KMS-11 (cell line): ENCODE results near the gene AMOTL1.

Experiments used
- H2AFZ ChIP-seq: fragments of 200-600 bp; sonication (generic); 2 replicates; pipeline ENCODE4 v1.6.1; 2016; ENCODE audit warnings: antibody characterized with exemption, mixed run types, low read depth
- H3K27ac ChIP-seq: fragments of 200-600 bp; sonication (generic); 2 replicates; pipeline ENCODE4 v1.6.1; 2016; ENCODE audit warnings: mild to moderate bottlenecking, mixed run types
- H3K27me3 ChIP-seq: fragments of 200-600 bp; sonication (generic); 2 replicates; pipeline ENCODE4 v1.6.1; 2017; ENCODE audit warnings: mild to moderate bottlenecking, low read depth, mixed run types, moderate library complexity; ENCODE audit not compliant: insufficient read depth
- H3K36me3 ChIP-seq: fragments of 200-600 bp; sonication (generic); 2 replicates; pipeline ENCODE4 v1.6.1; 2017; ENCODE audit warnings: mild to moderate bottlenecking, mixed run types; ENCODE audit not compliant: insufficient read depth
- H3K4me1 ChIP-seq: fragments of 200-600 bp; sonication (generic); 2 replicates; pipeline ENCODE4 v1.6.1; 2016; ENCODE audit warnings: mild to moderate bottlenecking, low read depth, mixed run types; ENCODE audit not compliant: poor library complexity, severe bottlenecking
- H3K4me2 ChIP-seq: fragments of 200-600 bp; sonication (generic); 2 replicates; pipeline ENCODE4 v1.7.0; 2016; ENCODE audit warnings: mild to moderate bottlenecking, mixed run types
- H3K4me3 ChIP-seq: fragments of 200-600 bp; sonication (generic); IDR thresholded peaks from 2 replicates; pipeline ENCODE4 v1.6.1; 2017; ENCODE audit warnings: low read depth, low read length, mixed read lengths; ENCODE audit not compliant: insufficient read depth
- H3K79me2 ChIP-seq: fragments of 200-600 bp; sonication (generic); 2 replicates; pipeline ENCODE4 v1.6.1; 2016; ENCODE audit warnings: low read depth, mixed run types; ENCODE audit not compliant: insufficient read depth
- H3K9ac ChIP-seq: fragments of 200-600 bp; sonication (generic); 2 replicates; pipeline ENCODE4 v1.6.1; 2016; ENCODE audit warnings: mild to moderate bottlenecking, mixed run types
- H4K20me1 ChIP-seq: fragments of 200-600 bp; sonication (generic); 2 replicates; pipeline ENCODE4 v1.6.1; 2016; ENCODE audit warnings: mild to moderate bottlenecking, mixed run types; ENCODE audit not compliant: insufficient read depth
- TF ChIP-seq, protein P1 (sequence below): fragments of 200-600 bp; sonication (generic); conservative IDR thresholded peaks from 2 replicates; pipeline ENCODE4 v1.6.1; 2017; ENCODE audit warnings: low read depth, mild to moderate bottlenecking, antibody characterized with exemption, low read length, moderate library complexity, mixed read lengths

The AMOTL1 gene

DNA sequence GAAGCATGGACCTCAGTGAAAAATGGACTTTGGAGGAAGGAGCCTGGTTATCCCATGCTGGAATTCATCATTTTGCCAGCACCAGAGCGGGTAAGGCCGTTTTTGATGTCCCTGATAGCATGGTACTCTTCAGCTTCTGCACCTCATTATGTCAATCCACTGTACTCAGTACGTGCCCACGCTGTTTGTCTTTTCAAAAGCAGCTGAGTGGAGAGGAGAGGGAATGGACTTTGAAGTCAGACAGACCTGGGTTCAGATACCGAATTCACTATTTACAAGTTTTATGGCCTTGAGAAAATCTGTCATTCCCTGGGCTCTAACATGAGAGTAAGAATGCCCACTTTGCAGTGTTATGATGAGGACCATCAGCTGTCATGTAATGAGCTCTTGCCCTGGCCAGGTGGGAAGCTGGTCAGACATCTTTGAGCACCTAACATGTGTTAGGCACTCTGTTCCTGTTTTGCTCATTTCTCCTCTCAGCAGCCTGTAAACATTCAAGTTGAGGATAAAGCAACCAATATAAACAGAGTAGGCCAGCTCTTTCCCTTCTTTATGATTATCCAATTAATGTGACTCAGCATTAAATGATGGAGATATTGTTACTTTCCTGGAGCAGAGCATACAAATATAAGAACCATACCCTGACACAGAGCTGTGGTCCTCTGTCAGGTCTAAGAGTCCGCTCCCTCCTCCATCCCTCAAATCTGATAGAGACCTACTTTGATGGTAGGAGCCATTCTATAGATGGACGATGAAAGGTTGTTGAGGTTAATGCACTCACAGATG lies 39.0 kb upstream of the AMOTL1 start:
- Histone ChIP-seq H3K4me3 (no peak overlapping the region), H4K20me1 (no peaks in the 10 kb centered on the region), H3K4me1 (no peaks in the 10 kb centered on the region), H3K36me3 (no peaks in the 10 kb centered on the region), H3K79me2 (no peaks in the 10 kb centered on the region), H3K27ac (no peak overlapping the region), H2AFZ (no peak overlapping the region), H3K4me2 (no peak overlapping the region), H3K9ac (no peak overlapping the region), H3K27me3 (no peaks in the 10 kb centered on the region)
- TF ChIP-seq, protein P1, sequence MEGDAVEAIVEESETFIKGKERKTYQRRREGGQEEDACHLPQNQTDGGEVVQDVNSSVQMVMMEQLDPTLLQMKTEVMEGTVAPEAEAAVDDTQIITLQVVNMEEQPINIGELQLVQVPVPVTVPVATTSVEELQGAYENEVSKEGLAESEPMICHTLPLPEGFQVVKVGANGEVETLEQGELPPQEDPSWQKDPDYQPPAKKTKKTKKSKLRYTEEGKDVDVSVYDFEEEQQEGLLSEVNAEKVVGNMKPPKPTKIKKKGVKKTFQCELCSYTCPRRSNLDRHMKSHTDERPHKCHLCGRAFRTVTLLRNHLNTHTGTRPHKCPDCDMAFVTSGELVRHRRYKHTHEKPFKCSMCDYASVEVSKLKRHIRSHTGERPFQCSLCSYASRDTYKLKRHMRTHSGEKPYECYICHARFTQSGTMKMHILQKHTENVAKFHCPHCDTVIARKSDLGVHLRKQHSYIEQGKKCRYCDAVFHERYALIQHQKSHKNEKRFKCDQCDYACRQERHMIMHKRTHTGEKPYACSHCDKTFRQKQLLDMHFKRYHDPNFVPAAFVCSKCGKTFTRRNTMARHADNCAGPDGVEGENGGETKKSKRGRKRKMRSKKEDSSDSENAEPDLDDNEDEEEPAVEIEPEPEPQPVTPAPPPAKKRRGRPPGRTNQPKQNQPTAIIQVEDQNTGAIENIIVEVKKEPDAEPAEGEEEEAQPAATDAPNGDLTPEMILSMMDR = no peak

DNA sequence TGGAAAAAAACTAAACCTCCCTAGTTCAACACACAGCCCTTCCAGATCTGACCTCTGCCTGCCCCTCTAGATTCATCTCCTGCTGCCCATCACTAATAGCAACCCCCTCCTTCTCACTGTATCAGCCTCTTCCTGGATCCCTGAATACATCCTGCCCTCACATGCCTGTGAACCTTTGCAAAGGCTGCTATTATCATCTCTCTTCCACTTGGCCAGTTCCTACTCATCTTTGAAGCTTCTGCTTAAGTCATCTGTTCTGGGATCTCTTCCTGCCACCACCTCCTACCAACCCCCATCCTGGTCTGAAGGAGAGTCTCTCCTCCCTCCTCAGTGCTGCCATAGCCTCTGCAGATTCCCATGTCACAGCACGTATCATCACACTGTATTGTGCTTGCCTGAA lies 38.0 kb upstream of the AMOTL1 start:
- Histone ChIP-seq H3K36me3 (no peaks in the 10 kb centered on the region), H3K27me3 (no peaks in the 10 kb centered on the region), H3K4me2 (no peak overlapping the region), H3K4me3 (no peak overlapping the region), H3K27ac (no peak overlapping the region), H3K9ac (no peak overlapping the region), H2AFZ (no peak overlapping the region), H3K79me2 (no peaks in the 10 kb centered on the region), H4K20me1 (no peaks in the 10 kb centered on the region), H3K4me1 (no peaks in the 10 kb centered on the region)
- TF ChIP-seq, protein P1 = no peak

DNA sequence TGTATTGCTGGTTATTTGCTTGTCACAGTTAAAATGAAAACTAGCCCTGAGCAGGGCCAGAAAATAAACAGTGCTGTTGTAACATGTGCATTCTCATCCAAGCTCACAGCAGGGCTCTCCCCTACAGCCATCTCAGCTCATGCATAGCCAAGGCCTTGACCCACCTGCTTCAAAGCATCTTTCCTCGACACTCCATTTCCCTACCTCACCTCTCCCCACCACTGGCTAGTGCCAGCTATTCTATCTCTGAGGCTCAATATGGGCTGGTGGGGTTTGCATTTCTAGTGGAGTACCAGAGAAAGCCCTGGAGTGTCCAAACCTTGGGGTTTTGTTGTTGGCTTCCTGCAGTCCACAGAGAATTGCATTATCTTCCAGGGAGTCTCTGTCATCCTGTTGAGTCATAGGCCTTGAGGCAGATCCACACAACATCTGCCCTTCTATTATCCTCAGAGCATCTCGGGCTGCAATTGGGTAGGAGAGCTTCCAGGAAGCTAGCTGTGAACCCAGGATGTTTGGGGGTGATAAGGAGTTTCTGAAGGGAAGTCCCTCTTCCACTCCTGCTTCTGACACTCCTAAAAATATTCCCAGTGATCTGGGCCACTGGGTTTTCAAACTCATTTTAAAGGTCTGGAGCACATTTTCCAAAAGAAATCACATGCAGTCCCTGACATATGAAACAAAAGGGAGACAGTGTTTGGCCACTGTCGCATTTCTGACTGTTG lies 36.1 kb upstream of the AMOTL1 start:
- Histone ChIP-seq H3K27ac (no peak overlapping the region), H3K79me2 (no peaks in the 10 kb centered on the region), H3K27me3 (no peaks in the 10 kb centered on the region), H3K4me2 (no peak overlapping the region), H4K20me1 (no peaks in the 10 kb centered on the region), H2AFZ (no peak overlapping the region), H3K4me1 (no peaks in the 10 kb centered on the region), H3K9ac (no peak overlapping the region), H3K36me3 (no peaks in the 10 kb centered on the region), H3K4me3 (no peak overlapping the region)
- TF ChIP-seq, protein P1 = no peak

DNA sequence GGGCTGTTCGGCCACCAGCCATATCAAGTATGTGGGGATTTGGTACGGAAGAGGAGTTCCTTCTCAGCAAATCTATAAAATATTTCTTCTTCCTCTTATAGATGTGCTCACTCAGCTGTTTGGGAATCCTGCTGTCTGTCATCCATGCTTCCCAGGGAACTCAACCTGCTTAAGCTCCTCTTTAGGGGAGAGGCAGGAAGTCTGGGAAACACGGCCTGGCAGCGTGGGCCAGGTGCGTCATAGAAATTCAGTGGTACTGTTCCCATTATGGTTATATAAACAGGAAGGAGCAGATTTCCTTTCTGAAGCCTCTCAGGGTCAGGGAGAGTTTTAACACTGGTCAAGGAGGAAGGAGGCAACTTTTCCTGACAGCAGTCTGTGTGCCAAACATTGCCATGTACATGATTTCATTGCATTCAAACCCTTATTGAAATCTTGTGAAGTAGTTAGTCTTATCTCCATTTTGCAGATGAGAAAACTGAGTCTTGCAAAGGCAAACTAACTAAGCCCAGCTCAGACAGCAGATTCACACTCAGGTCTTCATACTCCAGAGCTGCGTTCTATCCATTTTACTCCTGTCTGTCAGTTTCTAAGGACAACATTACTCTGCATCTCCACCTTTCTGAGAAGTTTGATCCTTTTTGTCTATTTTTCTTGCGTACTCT lies 35.4 kb upstream of the AMOTL1 start:
- H3K27me3 ChIP-seq = no peaks in the 10 kb centered on the region
- H3K27ac ChIP-seq = no peak overlapping the region
- no peaks in the 10 kb centered on the region for H3K79me2 ChIP-seq
- H3K9ac ChIP-seq = no peak overlapping the region
- no peaks in the 10 kb centered on the region for H3K36me3 ChIP-seq
- TF ChIP-seq, protein P1 = no peak
- H3K4me1 ChIP-seq = no peaks in the 10 kb centered on the region
- no peak overlapping the region for H3K4me2 ChIP-seq
- no peaks in the 10 kb centered on the region for H4K20me1 ChIP-seq
- no peak overlapping the region for H2AFZ ChIP-seq
- no peak overlapping the region for H3K4me3 ChIP-seq
